PC-3 (cell line): ENCODE measurements around the gene HES3.

Source experiments
- CTCF ChIP-seq: fragments of 300-600 bp; sonication (generic); conservative IDR thresholded peaks from 2 replicates; pipeline ENCODE4 v1.5.1; 2017; ENCODE audit warnings: antibody characterized with exemption, low read depth, mild to moderate bottlenecking, low read length
- EZH2 ChIP-seq: fragments of 300-600 bp; sonication (generic); IDR thresholded peaks from one replicate; pipeline ENCODE4 v1.6.1; 2017; ENCODE audit warnings: antibody characterized with exemption, mild to moderate bottlenecking, low read length; ENCODE audit not compliant: unreplicated experiment
- EZH2phosphoT487 ChIP-seq: fragments of 300-600 bp; sonication (generic); IDR thresholded peaks from 2 replicates; pipeline ENCODE4 v1.6.1; 2018; ENCODE audit warnings: mild to moderate bottlenecking, antibody characterized with exemption, low read length, borderline replicate concordance

- no peak for TF ChIP-seq CTCF
- no peak for TF ChIP-seq EZH2phosphoT487
- no peak for TF ChIP-seq EZH2
These were observed 42.3 kb downstream of the HES3 start for GRCh38 chr1:6286266-6286665.
